Tibial nerve (tissue), 4 donors: ENCODE measurements around the gene NME5.

Experiments
- EP300 ChIP-seq, 2 donors: sonication (generic); formaldehyde crosslinking; IDR thresholded peaks; one replicate each; pipeline ENCODE4 v1.6.1; 2017; ENCODE audit warnings: antibody characterized with exemption in 2 of 2, mild to moderate bottlenecking in 1 of 2
- POLR2A ChIP-seq, 2 donors: fragments of 450-650 bp; IDR thresholded peaks; one replicate each; pipeline ENCODE4 v1.6.1; 2017; ENCODE audit warnings: antibody characterized with exemption in 2 of 2, mild to moderate bottlenecking in 2 of 2, moderate library complexity in 2 of 2
- TF ChIP-seq, protein P1 (sequence below), 5 experiments: fragments of 200-600 bp in 3 of 5; fragments of 450-650 bp in 2 of 5; sonication (generic) in 3 of 5; IDR thresholded peaks; one replicate each; pipeline ENCODE4 v1.5.1; 2016 to 2019; ENCODE audit warnings: antibody characterized with exemption in 5 of 5, mild to moderate bottlenecking in 3 of 5, moderate library complexity in 2 of 5

DNA sequence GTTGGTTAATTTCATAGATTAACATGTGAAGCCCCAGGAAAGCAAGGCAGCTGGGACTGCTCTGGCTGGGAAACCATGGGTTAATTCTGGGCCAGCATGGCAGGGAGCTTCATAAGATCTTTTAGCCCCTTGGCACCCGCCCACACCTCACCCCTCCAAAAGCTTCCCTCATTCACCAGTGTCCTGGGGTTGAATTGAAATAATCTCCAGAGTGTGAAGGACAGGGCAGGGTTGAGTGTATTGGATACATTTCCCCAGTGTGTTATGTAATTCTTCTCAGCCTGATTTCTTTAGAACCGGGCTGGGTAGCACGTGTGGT lies 36.0 kb downstream of the NME5 start:
- TF ChIP-seq, protein P1, sequence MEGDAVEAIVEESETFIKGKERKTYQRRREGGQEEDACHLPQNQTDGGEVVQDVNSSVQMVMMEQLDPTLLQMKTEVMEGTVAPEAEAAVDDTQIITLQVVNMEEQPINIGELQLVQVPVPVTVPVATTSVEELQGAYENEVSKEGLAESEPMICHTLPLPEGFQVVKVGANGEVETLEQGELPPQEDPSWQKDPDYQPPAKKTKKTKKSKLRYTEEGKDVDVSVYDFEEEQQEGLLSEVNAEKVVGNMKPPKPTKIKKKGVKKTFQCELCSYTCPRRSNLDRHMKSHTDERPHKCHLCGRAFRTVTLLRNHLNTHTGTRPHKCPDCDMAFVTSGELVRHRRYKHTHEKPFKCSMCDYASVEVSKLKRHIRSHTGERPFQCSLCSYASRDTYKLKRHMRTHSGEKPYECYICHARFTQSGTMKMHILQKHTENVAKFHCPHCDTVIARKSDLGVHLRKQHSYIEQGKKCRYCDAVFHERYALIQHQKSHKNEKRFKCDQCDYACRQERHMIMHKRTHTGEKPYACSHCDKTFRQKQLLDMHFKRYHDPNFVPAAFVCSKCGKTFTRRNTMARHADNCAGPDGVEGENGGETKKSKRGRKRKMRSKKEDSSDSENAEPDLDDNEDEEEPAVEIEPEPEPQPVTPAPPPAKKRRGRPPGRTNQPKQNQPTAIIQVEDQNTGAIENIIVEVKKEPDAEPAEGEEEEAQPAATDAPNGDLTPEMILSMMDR (IDR thresholded peaks at IDR 0.05) = no peak
- TF ChIP-seq EP300 (IDR thresholded peaks at IDR 0.05) (no peak), POLR2A (IDR thresholded peaks at IDR 0.05) (no peak)
